DMS153 treated with DMSO at 0.1 percent for 48 hours (cell line): ENCODE results near the gene MEGF6.
"Not testable (repeated sequence)": the region's sequence is repeated elsewhere in the genome, so short reads cannot be mapped to it uniquely, and the experiment has no call there.

ENCODE experiments used
- DNase-seq: peaks from one replicate; lab custom pipeline; 2025; ENCODE audit not compliant: unreplicated experiment; lab: John Stamatoyannopoulos, UW

Gene MEGF6

DNA sequence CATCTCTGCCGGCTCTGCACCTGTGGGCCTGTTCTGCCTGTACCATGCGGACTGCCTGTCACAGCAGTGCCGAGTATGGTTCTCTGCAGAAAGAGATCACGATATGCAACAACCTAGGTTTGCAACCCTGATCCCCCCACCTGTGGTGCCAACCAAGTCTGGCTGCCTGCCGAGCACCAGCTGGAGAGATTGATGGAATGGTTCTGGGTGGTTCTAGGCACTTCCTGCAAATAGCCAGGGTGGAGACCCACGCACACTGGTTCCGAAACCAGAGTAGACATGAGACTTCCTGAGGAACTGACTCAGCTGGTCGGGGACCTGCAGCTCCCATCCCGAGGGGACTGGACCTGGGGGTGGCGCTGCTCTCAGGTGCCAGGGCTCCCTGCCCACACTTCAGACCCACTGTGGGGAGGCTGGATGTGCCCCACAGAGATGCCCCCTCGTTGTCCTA, 18.9 kb upstream of the MEGF6 start:
- no peak for DNase-seq

- DNase-seq, result no peak
Measured at GRCh38 chr1:3629561-3630160, 18.4 kb upstream of the MEGF6 start.

GRCh38 chr1:3628445-3628844, 17.1 kb upstream of the MEGF6 start:
- DNase-seq, result no peak

DNA sequence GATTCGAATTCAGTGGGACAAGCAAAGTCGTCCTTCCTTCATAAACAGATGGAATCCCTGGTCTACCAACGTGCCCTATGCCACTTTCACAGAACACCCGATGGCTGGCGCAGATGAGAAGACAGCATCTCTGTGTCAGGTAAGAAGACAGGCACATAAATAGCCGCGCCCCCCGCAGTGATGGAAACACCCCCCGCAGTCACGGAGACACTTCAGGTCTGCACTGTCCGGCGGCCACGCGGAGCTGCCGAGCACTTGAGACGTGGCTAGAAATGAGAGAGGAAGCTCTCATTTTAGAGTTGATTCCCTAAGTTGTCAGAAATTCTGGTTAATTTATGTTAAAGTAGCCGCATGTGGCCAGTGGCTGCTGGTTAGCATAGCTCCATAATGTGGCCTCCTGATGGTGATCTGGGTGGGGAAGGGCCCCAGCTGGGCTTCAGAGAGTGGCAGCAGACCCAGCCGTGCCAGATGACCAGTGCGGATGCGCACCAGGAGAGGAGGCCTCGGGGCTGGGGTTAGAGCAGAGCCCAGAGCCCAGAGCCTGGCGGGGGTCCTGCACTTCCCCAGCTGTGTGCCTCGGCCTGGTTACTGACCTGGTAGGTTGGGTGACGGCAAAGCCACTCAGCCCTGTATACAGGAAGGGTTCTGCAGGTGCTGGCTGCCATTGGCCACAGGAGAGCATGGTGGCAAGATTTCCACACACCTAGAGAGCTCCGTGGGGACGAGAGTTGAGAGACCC, 16.4 kb upstream of the MEGF6 start:
- no peak for DNase-seq

GRCh38 chr1:3626025-3626424, 14.7 kb upstream of the MEGF6 start:
- DNase-seq, result no peak

GRCh38 chr1:3625151-3625907, 14.0 kb upstream of the MEGF6 start:
- DNase-seq, result no peak

DNA sequence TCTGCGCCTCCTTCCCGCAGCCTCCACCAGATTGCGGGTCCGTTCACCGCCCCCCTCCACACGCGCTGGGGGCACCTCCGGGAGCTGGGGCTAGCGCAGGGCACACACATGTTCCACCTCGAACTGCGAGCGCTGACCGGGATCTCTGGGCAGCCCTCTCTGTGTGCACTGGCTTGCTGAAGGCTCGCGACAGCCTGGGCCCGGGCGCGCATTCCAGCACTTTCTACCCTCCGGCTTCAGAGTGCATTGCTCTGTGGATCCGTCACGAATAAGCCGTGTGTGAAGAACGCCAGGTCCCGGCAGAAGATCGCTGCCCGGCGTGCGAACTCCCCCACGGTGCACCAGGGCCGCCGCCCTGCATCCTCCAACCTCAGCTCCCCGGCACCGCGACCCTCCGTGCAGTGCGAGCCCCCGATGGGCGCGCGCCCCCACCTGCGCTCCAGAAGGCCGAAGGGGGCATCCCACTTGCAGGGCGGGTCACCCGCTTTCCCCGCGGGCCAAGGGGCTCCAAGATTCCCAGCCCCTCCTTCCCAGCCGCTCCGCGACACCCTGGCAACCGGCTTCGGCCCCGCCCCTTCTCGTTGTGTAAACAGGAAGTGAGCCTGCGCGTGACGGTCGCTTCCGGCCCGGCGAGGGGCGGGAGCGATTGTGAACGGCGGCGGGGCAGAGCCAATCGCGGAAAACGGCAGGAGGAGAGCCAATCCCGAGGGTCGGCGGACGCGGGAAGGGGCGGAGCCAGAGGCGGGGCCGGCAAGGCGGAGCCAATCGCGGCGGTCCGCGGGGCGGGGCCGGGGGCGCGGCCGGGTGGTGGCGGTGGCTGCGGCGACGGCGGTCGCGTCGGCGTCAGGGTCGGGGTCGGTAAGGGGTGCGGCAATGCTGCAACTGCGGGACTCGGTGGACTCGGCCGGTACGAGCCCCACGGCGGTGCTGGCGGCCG, 13.2 kb upstream of the MEGF6 start, which contains the start of gene TPRG1L:
Gene TPRG1L, plus strand, starts transcription at position 816 of the 937 bp plus-strand sequence. Its CDS starts 58 bp downstream, at position 874.
- peak; percentile 28 for DNase-seq

DNA sequence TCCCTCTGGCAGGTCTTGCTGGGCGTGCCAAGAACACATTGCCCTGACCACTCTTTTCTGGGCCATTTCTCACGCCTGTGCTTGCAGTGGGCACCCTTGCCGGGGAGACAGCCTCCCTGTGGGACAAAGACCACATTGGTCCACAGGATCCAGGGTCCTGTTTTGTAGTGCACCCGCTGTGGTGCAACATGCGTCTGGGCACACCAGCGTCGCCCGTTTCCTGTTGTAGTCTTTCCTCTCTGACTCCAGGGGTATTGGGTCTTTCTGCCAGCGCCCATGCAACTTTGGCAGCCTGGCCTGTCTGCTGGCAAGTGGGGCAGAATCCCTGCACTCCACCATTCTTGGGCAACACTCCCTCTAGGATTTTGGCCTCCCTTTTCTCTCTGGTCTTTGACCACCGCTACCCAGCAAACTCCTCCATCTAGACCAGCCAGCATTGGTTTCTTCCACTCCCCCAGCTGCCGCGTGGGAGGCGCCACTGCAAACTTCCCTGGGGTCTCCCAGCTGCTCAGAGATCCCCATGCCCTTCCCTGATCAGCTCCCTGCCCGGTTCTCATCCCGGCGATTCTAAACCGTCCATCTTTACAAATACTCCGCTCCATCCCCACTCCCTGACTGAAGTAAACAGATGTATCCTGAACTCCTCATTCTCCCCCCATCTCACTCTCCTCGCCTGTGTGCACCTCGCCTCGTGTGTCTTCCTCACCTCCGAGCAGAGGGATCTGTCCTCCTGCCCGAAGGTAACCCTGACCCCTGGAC, 12.3 kb upstream of the MEGF6 start:
- DNase-seq, result no peak

GRCh38 chr1:3622102-3622501, 10.8 kb upstream of the MEGF6 start:
- not testable (repeated sequence) for DNase-seq

GRCh38 chr1:3621151-3621671, 9.9 kb upstream of the MEGF6 start:
- not testable (repeated sequence) for DNase-seq

- no peak for DNase-seq
Measured at GRCh38 chr1:3620708-3621107, 9.4 kb upstream of the MEGF6 start.

GRCh38 chr1:3618881-3619671, 7.8 kb upstream of the MEGF6 start:
- DNase-seq, result peak; percentile 23

GRCh38 chr1:3618531-3618880, 7.2 kb upstream of the MEGF6 start:
- no peak for DNase-seq

GRCh38 chr1:3617806-3618345, 6.6 kb upstream of the MEGF6 start:
- DNase-seq, result no peak

DNA sequence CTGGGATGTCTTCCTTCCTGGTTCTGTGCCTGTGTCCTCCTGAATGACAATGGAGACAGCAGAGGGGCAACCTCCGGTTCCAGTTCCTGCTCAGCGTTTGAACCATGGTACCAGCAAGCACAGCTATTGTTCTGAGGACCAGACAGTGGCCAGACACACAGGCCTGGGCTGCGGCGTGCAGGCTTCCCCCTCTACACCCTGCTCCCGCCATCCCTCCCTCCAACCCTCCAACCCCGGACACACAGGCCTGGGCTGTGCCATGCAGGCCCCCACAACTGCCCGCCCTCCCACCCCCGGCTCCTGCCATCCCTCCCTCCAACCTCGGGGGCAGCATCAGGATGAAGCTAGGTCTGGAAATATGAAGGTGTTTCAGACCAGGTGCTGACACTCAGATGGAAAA, 5.6 kb upstream of the MEGF6 start:
- no peak for DNase-seq

DNA sequence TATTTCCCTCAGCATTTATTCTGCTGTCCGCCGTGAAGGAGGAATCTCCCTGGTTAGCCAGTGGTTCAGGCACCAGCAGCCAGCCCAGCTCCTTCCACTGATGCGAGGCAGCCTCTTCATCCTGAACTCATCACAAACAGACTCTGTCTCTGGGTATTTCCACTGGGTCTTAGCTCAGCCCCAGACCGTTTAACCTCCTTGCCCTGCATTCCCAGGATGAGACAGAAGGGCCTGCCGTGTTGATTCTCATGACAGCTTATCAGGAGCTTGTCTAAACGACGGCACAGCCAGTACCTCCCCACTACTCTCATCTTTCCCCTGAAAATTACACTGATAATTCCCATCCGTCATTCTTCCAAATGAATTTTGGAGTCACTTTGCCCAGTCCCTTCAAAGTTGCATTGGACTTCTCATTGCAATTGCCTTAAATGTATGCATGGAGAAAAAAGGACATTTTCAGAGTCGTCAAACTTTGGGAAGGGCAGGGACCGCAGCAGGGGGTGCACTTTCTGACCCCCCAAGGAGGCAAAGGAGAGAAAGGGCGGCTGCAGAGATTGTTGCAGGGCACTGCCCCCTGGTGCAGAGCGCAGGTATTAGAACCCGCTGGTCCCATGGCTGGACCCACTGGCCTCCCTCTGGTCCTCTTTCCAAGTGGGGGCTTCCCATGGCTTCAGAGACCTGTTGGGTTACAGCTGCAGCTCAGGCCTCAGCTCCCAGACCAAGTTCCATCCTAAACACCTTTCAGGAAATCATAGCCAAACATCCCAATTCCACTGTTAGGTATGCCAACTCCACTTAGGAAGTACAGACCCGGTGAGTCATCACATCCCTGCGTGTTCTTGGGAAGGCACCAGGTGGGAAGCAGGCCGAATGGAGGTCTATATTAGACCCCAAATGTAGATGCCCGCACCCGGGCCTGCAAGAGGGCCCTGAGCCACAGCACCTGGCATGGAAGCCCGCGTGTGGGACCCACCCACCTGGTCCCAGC, 3.7 kb upstream of the MEGF6 start:
- no peak for DNase-seq

DNA sequence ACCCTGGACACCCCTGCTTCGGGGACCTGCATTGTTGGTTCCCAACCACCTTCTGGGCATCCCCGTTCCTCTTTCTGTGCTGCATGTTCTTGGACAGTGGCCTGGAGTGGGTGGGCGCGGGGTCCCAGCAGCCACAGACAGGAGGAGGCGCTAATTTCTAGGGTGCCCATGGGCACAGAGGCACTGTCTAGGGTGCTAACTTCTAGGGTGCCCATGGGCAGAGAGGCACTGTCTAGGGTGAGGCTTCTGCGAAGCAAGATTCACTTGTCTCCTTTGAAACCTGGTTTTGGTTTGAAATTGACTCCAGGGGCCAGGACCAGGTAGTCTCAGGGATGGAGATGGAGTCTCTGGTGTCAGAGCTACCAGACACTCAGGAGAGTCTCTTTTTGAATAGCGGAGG, 815 bp upstream of the MEGF6 start:
- DNase-seq, result no peak
